ENCODE results near the gene CAMP.
A peak's percentile ranks its signal among the peaks of the same experiment; 100 is the strongest.

Gene CAMP

DNA sequence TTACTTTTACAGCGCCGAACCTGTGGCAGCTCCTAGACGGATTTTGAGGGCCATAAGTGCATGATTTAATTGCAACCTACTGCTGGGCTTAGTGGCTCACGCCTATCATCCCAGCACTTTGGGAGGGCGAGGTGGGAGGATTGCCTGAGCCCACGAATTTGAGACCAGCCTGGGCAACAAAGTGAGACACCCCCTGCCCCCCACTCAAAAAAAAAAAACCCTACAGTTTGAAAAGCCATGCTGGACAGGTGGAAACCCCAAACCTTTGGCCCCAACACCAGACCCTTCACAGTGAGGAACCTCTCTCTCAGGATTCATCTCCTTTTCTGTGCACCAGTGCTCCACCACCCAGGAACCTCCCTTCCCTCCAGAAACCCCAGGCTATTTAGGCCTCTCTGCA lies 34.0 kb upstream of the CAMP start:
- no peak for ATAC-seq
- TF ChIP-seq ARNTL (CRISPR knock-in tag; IDR thresholded peaks at IDR 0.05; ENCODE audit: borderline replicate concordance, low read depth) (no peak), BACH2 (CRISPR knock-in tag; IDR thresholded peaks at IDR 0.05; ENCODE audit: borderline replicate concordance) (no peak), CSDC2 (CRISPR knock-in tag; IDR thresholded peaks at IDR 0.05) (no peak), TOX (CRISPR knock-in tag; IDR thresholded peaks at IDR 0.05; ENCODE audit: borderline replicate concordance) (no peak)

- no peak for TF ChIP-seq GLIS3 (CRISPR knock-in tag; IDR thresholded peaks at IDR 0.05)
- no peak for TF ChIP-seq ESRRG (CRISPR knock-in tag; IDR thresholded peaks at IDR 0.05)
- no peak for TF ChIP-seq ZC3H10 (CRISPR knock-in tag; IDR thresholded peaks at IDR 0.05)
- TF ChIP-seq ARNTL (CRISPR knock-in tag; IDR thresholded peaks at IDR 0.05; ENCODE audit: borderline replicate concordance, low read depth): no peak
- TF ChIP-seq, protein P1, sequence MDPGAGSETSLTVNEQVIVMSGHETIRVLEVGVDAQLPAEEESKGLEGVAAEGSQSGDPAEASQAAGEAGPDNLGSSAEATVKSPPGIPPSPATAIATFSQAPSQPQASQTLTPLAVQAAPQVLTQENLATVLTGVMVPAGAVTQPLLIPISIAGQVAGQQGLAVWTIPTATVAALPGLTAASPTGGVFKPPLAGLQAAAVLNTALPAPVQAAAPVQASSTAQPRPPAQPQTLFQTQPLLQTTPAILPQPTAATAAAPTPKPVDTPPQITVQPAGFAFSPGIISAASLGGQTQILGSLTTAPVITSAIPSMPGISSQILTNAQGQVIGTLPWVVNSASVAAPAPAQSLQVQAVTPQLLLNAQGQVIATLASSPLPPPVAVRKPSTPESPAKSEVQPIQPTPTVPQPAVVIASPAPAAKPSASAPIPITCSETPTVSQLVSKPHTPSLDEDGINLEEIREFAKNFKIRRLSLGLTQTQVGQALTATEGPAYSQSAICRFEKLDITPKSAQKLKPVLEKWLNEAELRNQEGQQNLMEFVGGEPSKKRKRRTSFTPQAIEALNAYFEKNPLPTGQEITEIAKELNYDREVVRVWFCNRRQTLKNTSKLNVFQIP (CRISPR knock-in tag; IDR thresholded peaks at IDR 0.05; ENCODE audit: borderline replicate concordance, low read depth): no peak
- no peak for TF ChIP-seq BACH2 (CRISPR knock-in tag; IDR thresholded peaks at IDR 0.05; ENCODE audit: borderline replicate concordance)
- no peak for TF ChIP-seq TCF4 (CRISPR knock-in tag; IDR thresholded peaks at IDR 0.05; ENCODE audit: borderline replicate concordance)
- no peak for ATAC-seq
Observed at GRCh38 chr3:48190911-48191310, 32.4 kb upstream of the CAMP start.

DNA sequence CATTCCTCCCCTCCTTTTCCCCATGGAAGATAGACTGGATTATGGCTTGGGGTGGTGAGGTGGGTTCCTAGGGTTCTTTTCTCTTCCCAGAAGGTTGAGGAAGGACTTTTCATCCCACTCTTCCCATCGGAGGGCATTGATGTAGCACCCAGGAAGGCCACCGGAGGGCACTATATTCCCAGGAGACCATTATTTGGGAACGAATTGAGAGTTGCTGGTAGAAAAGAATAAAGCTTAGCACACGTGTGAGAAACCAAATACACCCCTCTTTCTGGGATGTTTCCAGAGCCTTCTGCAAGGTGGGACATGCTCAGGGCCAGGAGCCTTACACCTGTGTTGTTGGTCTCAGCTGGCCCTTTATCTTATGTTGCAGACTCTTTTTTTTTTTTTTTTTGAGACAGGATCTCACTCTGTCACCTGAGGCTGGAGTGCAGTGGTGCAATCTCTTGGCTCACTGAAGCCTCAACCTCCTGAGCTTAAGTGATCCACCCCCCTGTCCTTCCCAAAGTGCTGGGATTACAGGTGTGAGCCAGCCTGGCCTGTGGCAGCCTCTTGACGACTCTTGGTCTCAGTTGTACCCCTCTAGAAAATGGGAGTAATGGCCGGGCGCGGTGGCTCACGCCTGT lies 28.7 kb upstream of the CAMP start:
- no peak for TF ChIP-seq ZNF565 (CRISPR knock-in tag; conservative IDR thresholded peaks at IDR 0.05; ENCODE audit: low read depth)
- TF ChIP-seq, protein P2, sequence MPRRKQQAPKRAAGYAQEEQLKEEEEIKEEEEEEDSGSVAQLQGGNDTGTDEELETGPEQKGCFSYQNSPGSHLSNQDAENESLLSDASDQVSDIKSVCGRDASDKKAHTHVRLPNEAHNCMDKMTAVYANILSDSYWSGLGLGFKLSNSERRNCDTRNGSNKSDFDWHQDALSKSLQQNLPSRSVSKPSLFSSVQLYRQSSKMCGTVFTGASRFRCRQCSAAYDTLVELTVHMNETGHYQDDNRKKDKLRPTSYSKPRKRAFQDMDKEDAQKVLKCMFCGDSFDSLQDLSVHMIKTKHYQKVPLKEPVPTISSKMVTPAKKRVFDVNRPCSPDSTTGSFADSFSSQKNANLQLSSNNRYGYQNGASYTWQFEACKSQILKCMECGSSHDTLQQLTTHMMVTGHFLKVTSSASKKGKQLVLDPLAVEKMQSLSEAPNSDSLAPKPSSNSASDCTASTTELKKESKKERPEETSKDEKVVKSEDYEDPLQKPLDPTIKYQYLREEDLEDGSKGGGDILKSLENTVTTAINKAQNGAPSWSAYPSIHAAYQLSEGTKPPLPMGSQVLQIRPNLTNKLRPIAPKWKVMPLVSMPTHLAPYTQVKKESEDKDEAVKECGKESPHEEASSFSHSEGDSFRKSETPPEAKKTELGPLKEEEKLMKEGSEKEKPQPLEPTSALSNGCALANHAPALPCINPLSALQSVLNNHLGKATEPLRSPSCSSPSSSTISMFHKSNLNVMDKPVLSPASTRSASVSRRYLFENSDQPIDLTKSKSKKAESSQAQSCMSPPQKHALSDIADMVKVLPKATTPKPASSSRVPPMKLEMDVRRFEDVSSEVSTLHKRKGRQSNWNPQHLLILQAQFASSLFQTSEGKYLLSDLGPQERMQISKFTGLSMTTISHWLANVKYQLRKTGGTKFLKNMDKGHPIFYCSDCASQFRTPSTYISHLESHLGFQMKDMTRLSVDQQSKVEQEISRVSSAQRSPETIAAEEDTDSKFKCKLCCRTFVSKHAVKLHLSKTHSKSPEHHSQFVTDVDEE (CRISPR knock-in tag; IDR thresholded peaks at IDR 0.05): no peak
- TF ChIP-seq, protein P3, sequence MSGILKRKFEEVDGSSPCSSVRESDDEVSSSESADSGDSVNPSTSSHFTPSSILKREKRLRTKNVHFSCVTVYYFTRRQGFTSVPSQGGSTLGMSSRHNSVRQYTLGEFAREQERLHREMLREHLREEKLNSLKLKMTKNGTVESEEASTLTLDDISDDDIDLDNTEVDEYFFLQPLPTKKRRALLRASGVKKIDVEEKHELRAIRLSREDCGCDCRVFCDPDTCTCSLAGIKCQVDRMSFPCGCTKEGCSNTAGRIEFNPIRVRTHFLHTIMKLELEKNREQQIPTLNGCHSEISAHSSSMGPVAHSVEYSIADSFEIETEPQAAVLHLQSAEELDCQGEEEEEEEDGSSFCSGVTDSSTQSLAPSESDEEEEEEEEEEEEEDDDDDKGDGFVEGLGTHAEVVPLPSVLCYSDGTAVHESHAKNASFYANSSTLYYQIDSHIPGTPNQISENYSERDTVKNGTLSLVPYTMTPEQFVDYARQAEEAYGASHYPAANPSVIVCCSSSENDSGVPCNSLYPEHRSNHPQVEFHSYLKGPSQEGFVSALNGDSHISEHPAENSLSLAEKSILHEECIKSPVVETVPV (CRISPR knock-in tag; IDR thresholded peaks at IDR 0.05): no peak
- TF ChIP-seq, protein P4, sequence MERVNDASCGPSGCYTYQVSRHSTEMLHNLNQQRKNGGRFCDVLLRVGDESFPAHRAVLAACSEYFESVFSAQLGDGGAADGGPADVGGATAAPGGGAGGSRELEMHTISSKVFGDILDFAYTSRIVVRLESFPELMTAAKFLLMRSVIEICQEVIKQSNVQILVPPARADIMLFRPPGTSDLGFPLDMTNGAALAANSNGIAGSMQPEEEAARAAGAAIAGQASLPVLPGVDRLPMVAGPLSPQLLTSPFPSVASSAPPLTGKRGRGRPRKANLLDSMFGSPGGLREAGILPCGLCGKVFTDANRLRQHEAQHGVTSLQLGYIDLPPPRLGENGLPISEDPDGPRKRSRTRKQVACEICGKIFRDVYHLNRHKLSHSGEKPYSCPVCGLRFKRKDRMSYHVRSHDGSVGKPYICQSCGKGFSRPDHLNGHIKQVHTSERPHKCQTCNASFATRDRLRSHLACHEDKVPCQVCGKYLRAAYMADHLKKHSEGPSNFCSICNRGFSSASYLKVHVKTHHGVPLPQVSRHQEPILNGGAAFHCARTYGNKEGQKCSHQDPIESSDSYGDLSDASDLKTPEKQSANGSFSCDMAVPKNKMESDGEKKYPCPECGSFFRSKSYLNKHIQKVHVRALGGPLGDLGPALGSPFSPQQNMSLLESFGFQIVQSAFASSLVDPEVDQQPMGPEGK (CRISPR knock-in tag; IDR thresholded peaks at IDR 0.05; ENCODE audit: borderline replicate concordance): no peak
- TF ChIP-seq ZNF70 (CRISPR knock-in tag; IDR thresholded peaks at IDR 0.05): no peak
- no peak for TF ChIP-seq ZFP3 (CRISPR knock-in tag; IDR thresholded peaks at IDR 0.05)
- TF ChIP-seq PPARA (CRISPR knock-in tag; IDR thresholded peaks at IDR 0.05; ENCODE audit: borderline replicate concordance): no peak
- TF ChIP-seq CSDC2 (CRISPR knock-in tag; IDR thresholded peaks at IDR 0.05): no peak
- no peak for TF ChIP-seq ZNF8 (CRISPR knock-in tag; IDR thresholded peaks at IDR 0.05)
- TF ChIP-seq ESRRG (CRISPR knock-in tag; IDR thresholded peaks at IDR 0.05): no peak
- TF ChIP-seq ZFP30 (CRISPR knock-in tag; IDR thresholded peaks at IDR 0.05): no peak
- TF ChIP-seq ARNTL (CRISPR knock-in tag; IDR thresholded peaks at IDR 0.05; ENCODE audit: borderline replicate concordance, low read depth): no peak
- no peak for TF ChIP-seq ISL1 (CRISPR knock-in tag; IDR thresholded peaks at IDR 0.05)
- no peak for TF ChIP-seq TCF4 (CRISPR knock-in tag; IDR thresholded peaks at IDR 0.05; ENCODE audit: borderline replicate concordance)
- TF ChIP-seq GLIS3 (CRISPR knock-in tag; IDR thresholded peaks at IDR 0.05): no peak
- TF ChIP-seq OSR1 (CRISPR knock-in tag; IDR thresholded peaks at IDR 0.05): no peak
- no peak for TF ChIP-seq SNAI2 (CRISPR knock-in tag; IDR thresholded peaks at IDR 0.05)
- TF ChIP-seq, protein P1 (CRISPR knock-in tag; IDR thresholded peaks at IDR 0.05; ENCODE audit: borderline replicate concordance, low read depth): no peak
- TF ChIP-seq ZC3H10 (CRISPR knock-in tag; IDR thresholded peaks at IDR 0.05): no peak
- TF ChIP-seq RARB (CRISPR knock-in tag; IDR thresholded peaks at IDR 0.05): no peak
- ATAC-seq: peak; percentile 90
